Measurements from ENCODE around the gene KCNH8.

Gene KCNH8

GRCh38 chr3:19506171-19506570 lies 357.9 kb downstream of the KCNH8 start (continued):
- TF ChIP-seq, protein P1, sequence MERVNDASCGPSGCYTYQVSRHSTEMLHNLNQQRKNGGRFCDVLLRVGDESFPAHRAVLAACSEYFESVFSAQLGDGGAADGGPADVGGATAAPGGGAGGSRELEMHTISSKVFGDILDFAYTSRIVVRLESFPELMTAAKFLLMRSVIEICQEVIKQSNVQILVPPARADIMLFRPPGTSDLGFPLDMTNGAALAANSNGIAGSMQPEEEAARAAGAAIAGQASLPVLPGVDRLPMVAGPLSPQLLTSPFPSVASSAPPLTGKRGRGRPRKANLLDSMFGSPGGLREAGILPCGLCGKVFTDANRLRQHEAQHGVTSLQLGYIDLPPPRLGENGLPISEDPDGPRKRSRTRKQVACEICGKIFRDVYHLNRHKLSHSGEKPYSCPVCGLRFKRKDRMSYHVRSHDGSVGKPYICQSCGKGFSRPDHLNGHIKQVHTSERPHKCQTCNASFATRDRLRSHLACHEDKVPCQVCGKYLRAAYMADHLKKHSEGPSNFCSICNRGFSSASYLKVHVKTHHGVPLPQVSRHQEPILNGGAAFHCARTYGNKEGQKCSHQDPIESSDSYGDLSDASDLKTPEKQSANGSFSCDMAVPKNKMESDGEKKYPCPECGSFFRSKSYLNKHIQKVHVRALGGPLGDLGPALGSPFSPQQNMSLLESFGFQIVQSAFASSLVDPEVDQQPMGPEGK (CRISPR knock-in tag; IDR thresholded peaks at IDR 0.05; ENCODE audit: borderline replicate concordance), result no peak

- no peak for ATAC-seq
- TF ChIP-seq POU6F1 (CRISPR knock-in tag; IDR thresholded peaks at IDR 0.05; ENCODE audit: borderline replicate concordance, low read depth), result no peak
- TF ChIP-seq CSRNP3 (CRISPR knock-in tag; IDR thresholded peaks at IDR 0.05), result no peak
- no peak for TF ChIP-seq ZNF565 (CRISPR knock-in tag; conservative IDR thresholded peaks at IDR 0.05; ENCODE audit: low read depth)
- no peak for TF ChIP-seq ARNTL (CRISPR knock-in tag; IDR thresholded peaks at IDR 0.05; ENCODE audit: borderline replicate concordance, low read depth)
- TF ChIP-seq, protein P1 (CRISPR knock-in tag; IDR thresholded peaks at IDR 0.05; ENCODE audit: borderline replicate concordance), result no peak
- TF ChIP-seq CSDC2 (CRISPR knock-in tag; IDR thresholded peaks at IDR 0.05), result no peak
- TF ChIP-seq OSR1 (CRISPR knock-in tag; IDR thresholded peaks at IDR 0.05), result no peak
- TF ChIP-seq ZNF8 (CRISPR knock-in tag; IDR thresholded peaks at IDR 0.05), result no peak
- no peak for TF ChIP-seq TCF4 (CRISPR knock-in tag; IDR thresholded peaks at IDR 0.05; ENCODE audit: borderline replicate concordance)
- TF ChIP-seq ISL1 (CRISPR knock-in tag; IDR thresholded peaks at IDR 0.05), result no peak
- TF ChIP-seq, protein P2, sequence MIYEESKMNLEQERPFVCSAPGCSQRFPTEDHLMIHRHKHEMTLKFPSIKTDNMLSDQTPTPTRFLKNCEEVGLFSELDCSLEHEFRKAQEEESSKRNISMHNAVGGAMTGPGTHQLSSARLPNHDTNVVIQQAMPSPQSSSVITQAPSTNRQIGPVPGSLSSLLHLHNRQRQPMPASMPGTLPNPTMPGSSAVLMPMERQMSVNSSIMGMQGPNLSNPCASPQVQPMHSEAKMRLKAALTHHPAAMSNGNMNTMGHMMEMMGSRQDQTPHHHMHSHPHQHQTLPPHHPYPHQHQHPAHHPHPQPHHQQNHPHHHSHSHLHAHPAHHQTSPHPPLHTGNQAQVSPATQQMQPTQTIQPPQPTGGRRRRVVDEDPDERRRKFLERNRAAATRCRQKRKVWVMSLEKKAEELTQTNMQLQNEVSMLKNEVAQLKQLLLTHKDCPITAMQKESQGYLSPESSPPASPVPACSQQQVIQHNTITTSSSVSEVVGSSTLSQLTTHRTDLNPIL (CRISPR knock-in tag; IDR thresholded peaks at IDR 0.05; ENCODE audit: low read depth), result no peak
- TF ChIP-seq ESRRG (CRISPR knock-in tag; IDR thresholded peaks at IDR 0.05), result no peak
- no peak for TF ChIP-seq ZFP3 (CRISPR knock-in tag; IDR thresholded peaks at IDR 0.05)
- TF ChIP-seq ZNF70 (CRISPR knock-in tag; IDR thresholded peaks at IDR 0.05), result no peak
- TF ChIP-seq ZC3H10 (CRISPR knock-in tag; IDR thresholded peaks at IDR 0.05), result no peak
Observed at GRCh38 chr3:19522305-19522704, 374.0 kb downstream of the KCNH8 start.

GRCh38 chr3:19526071-19526470 lies 377.8 kb downstream of the KCNH8 start:
- no peak for ATAC-seq
- TF ChIP-seq ZNF70 (CRISPR knock-in tag; IDR thresholded peaks at IDR 0.05) (no peak), SNAI2 (CRISPR knock-in tag; IDR thresholded peaks at IDR 0.05) (no peak), OSR1 (CRISPR knock-in tag; IDR thresholded peaks at IDR 0.05) (no peak), RARB (CRISPR knock-in tag; IDR thresholded peaks at IDR 0.05) (no peak), CSDC2 (CRISPR knock-in tag; IDR thresholded peaks at IDR 0.05) (no peak), PPARA (CRISPR knock-in tag; IDR thresholded peaks at IDR 0.05; ENCODE audit: borderline replicate concordance) (no peak), TCF4 (CRISPR knock-in tag; IDR thresholded peaks at IDR 0.05; ENCODE audit: borderline replicate concordance) (no peak), POU6F1 (CRISPR knock-in tag; IDR thresholded peaks at IDR 0.05; ENCODE audit: borderline replicate concordance, low read depth) (no peak), BACH2 (CRISPR knock-in tag; IDR thresholded peaks at IDR 0.05; ENCODE audit: borderline replicate concordance) (no peak), ARNTL (CRISPR knock-in tag; IDR thresholded peaks at IDR 0.05; ENCODE audit: borderline replicate concordance, low read depth) (no peak)
- TF ChIP-seq, protein P2 (CRISPR knock-in tag; IDR thresholded peaks at IDR 0.05; ENCODE audit: low read depth), result no peak
- TF ChIP-seq, protein P1 (CRISPR knock-in tag; IDR thresholded peaks at IDR 0.05; ENCODE audit: borderline replicate concordance), result no peak

Measured in SK-N-SH treated with all-trans-retinoic acid at 6 μM for 48 hours (cell line).